GM18873 (cell line): ENCODE data around the gene TEX264.

Source experiments
- ATAC-seq: cut with Tn5 transposase; IDR thresholded peaks from one replicate; pipeline ENCODE4 v1.9.1; 2021; ENCODE audit warnings: mild to moderate bottlenecking, moderate library complexity, moderate number of reproducible peaks; ENCODE audit not compliant: unreplicated experiment, low FRiP score

The TEX264 gene

GRCh38 chr3:51673802-51674654 is 3.0 kb downstream of the TEX264 start:
- ATAC-seq = no peak

DNA sequence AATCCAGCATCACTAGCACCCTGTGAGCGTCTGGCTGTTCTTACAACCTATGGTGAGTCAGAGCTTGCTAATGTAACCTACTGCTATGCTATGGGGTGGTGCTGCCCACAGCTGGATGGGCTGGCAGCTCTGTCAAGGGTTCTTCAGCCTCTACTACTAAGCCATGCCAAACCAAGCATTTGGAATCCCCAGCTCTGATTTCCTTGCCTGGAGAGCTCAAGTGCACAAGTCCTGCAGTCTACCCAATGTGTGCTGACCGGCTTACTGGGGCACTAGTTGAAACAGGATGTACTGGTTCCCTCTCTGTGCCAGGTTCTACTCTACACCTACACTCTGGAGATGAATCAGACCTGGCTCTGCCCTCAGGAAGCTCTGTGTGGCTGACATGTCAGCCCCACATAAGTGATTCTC is 4.2 kb downstream of the TEX264 start:
- no peak for ATAC-seq

DNA sequence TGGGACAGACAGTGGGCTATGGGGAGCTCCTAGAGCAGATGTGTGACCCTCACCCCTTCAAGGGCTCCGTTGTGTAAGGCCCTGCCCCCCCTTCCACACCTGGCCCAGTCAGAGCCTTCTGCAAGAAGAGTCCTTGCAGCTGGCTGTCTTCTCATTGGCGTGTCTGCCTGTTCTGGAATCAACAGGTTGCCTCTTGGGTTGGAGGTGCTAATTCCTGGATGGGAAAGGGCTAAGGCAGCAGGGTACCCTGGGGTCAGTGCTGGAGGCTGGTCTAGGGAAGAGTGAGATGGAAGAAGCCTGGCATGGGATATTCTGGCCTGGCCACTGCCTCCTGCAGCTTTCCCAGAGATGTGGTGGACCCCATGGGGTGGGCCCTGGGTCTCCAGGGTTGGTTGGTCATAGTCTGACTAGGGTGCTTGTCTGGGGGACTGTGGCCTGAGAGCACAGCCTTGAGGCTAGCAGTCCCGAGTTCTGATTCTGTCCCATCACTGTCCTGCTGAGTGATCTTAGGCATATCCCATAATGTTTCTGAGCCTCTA is 5.1 kb downstream of the TEX264 start:
- no peak for ATAC-seq

GRCh38 chr3:51677358-51677757 is 6.3 kb downstream of the TEX264 start:
- no peak for ATAC-seq

GRCh38 chr3:51678186-51678585 is 7.1 kb downstream of the TEX264 start:
- no peak for ATAC-seq

GRCh38 chr3:51678641-51679040 is 7.6 kb downstream of the TEX264 start:
- ATAC-seq = no peak

- no peak for ATAC-seq
Observed at GRCh38 chr3:51679318-51679717, 8.3 kb downstream of the TEX264 start.

GRCh38 chr3:51679777-51680176 is 8.7 kb downstream of the TEX264 start:
- ATAC-seq = no peak

DNA sequence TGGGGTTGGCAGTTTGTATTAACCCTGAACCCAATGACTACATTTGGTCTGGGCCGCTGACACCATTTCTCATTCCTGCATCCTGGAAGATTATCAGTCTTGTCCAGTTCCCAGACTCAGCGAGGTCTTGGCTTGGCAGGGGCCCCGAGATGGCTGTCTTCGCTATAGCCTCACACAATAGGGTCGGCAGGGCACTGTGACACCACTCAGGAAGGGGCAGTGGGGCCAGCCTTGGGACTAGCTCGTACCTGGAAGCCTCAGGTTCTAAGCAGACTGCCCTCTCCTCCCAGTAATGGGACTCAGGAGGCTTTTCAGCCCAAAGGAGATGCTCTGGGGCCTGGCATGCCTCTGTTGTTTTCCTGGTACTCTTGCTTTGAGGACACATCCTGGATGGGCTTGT is 9.1 kb downstream of the TEX264 start:
- ATAC-seq = no peak

GRCh38 chr3:51680663-51681230 is 9.7 kb downstream of the TEX264 start:
- no peak for ATAC-seq

DNA sequence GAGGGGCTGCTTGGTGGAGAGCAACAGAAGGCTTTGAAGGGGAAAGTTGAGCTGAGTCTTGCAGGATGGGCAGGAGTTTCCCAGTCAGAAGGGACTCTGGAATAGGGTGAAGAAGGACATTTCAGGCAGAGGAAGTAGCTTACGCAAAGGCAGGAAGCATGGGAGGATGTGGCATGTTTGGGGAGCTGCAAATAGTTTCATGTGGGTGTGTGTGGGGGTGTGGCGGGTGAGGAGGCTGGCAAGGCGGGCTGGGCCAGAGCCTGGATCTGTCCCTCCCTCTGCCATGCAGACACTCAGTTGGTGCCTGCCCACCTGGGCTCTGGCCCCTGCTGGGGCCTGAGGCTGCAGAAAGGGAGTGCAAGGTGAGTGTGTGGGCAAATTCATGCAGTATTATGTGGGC is 10.4 kb downstream of the TEX264 start:
- no peak for ATAC-seq

GRCh38 chr3:51682079-51682478 is 11.0 kb downstream of the TEX264 start:
- peak; percentile 70 for ATAC-seq

GRCh38 chr3:51682526-51682925 is 11.5 kb downstream of the TEX264 start:
- ATAC-seq = no peak

GRCh38 chr3:51683566-51683965 is 12.5 kb downstream of the TEX264 start:
- ATAC-seq = no peak

DNA sequence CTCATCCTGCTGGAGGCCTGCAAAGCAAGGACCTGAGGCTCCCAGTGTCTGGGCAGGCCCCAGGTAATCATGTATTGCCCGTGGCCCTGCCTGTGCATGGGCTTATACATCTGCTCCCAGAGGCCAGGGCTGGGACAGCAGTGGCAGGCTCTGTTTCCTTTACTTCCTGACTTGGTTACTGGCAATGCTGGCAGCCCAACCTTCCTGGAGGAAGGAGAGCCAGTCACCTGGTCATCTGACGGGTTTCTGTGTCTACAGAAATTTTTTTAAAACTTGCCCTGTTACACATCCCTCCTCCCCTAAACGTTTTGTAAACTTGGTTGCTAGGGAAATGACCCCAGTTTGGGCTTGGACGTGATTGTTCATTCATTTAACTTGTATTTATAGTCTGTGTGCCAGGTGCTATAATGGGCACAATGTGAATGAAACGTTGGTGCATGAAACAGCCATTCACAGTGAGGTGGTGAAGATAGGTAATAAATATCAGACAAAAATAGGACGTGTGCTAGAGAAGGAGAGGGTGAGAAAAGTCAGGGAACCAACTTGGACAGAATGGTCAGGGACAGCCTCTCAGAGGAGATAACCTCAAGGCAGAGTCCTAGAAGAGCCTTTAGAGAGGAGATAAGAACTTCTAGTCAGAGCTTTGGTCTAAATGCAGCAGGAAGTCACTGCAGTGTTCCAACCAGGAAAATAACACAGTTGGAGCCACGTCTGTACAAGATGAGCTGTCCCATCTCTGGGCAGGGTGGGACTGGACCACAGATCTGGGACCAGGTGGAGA is 14.1 kb downstream of the TEX264 start:
- no peak for ATAC-seq

DNA sequence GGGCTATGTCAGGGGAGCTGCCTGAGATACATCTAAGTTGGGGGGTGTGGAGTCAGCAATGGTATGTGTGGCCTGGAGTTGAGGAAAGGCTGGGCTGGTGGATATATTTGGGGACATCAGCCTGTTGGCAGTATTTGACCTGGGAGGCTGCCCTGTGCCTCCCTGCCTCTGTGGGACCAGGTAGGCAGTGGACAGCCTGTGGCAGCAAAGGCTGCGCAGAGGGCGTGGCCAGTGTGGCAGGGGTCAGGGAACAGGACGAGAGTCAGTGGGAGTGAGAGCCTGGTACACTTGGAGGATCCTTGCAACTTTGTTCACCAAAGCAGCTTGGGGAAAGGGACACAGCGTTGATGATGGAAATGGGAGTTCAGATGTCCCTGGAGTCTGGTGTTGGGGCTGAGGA is 15.0 kb downstream of the TEX264 start:
- ATAC-seq = no peak

GRCh38 chr3:51686512-51687215 is 15.6 kb downstream of the TEX264 start:
- no peak for ATAC-seq

DNA sequence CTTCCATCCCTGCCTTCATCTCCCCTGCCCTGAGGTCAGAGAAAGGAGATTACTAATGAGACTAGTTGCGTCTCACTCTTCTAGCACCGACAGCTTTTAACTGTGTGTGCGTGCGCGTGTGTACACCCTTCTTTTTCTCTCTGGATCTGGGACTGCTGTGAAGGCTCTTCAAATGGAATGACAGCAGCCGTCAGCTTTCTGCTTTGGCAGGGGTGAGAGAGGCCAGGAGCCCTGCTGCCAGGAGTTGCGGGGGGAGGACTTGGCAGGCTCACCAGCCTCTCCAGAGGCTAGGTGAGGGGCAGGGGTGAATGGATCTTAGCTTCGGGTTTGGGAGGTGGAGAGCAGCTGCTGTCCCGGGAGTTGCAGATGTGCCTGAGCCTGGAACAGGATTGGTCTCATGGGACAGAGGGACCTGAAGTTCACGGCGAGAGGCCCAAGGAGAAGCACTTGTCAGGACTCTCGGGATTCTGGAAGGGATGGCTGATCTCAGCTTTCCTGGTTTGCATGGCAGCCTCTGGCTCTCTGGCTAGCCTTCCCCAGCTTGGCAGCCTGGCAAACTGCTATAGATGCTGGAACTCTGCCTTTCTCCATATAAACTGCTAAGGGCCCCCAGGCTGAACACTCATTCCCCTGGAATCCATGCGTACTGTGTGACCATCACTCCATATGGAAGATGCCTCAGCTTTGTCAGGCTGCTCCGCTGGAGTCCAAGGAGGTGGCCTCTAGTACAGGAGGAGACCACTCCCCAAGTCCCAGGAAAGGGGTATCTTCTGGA is 16.6 kb downstream of the TEX264 start:
- ATAC-seq = no peak

- no peak for ATAC-seq
Observed at GRCh38 chr3:51688206-51688600, 17.2 kb downstream of the TEX264 start.

GRCh38 chr3:51691021-51691420 is 20.0 kb downstream of the TEX264 start:
- ATAC-seq = no peak
